AG08395 (cell line): ENCODE results near the gene NTM.

Experiments used
- DNase-seq: peaks from one replicate; pipeline ENCODE4 v3.0.0; 2012; ENCODE audit warnings: mixed read lengths, low spot score

NTM gene

DNA sequence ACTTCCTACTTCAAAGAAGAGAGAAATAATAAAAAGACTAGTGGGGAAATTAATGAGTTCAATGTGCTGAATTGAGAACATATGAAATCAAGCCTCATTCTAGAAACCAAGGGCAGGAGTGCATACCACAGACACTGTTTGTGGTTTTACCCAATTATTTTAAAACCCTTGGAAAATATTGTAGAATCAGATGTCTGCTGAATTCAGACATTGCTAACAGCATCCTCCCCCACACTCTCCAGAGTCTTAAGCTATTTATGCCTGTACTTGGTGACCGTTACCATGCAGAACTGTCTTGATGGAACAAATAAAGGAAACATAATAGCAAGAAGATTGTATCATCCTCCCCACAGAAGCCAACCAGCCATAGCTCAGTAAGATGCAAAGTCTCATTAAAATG is 850.1 kb downstream of the NTM start:
- peak; percentile 93 for DNase-seq

DNA sequence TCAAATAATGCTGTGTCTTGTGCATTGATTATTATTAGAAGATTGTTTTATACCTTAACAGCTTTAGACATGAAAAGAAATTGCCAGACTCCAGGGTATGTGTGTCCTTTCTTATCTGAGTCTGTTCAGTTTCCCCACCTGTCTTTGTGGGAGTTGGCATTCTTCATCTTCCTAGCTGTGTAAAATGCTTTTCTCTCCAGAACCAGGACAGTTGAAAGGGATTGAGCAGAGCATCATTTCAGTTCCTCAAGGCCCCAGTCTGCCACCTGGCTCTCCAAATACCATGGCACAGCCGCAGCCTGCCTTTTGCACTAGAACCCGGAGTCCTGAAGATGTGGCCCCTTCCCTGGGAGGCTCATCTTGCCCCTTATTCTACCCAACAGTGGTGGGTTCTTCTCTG is 851.9 kb downstream of the NTM start:
- DNase-seq, result no peak

DNA sequence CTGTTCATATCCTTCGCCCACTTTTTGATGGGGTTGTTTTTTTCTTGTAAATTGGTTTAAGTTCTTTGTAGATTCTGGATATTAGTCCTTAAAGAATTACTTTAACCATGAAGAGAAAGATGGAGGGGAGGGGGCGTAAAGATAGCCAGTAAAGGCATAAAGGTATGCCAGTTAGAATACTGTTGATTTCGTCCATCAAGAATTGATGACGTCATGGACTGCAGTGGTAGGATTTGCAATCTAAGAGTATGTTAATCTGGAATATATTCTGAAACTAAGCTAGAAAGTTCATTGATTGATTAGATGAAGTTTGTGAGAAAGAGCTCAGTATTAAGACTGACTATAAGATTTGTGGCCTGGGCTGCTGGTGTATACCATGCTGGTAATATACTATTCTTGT is 856.1 kb downstream of the NTM start:
- no peak for DNase-seq

DNA sequence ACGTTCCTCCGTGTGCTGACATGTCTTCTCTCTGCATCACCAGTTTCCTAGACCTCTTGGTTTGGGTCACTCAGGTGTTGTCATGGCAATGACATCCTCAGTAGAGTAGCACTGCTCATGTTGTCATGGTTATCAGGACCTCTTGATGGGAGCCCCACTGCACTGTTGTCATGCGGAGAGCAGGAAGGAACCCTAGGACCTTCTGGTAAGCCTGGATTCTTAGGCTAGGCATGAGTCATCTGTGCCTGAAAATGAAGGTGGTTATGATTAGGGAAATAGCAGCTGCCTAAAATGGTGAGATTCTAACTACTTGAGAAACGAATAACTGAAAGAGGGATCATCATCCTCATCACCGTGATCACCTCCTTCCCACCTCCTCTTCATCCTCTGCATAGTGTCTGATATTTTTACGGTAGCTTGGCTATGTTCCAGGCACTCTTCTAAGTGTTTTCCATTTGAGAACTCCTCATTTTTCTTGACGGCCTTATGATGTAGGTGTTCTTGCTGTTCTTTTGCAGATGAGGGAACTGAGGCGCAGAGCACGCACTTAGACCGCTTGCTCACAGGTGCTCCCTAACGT is 858.4 kb downstream of the NTM start:
- peak; percentile 51 for DNase-seq

DNA sequence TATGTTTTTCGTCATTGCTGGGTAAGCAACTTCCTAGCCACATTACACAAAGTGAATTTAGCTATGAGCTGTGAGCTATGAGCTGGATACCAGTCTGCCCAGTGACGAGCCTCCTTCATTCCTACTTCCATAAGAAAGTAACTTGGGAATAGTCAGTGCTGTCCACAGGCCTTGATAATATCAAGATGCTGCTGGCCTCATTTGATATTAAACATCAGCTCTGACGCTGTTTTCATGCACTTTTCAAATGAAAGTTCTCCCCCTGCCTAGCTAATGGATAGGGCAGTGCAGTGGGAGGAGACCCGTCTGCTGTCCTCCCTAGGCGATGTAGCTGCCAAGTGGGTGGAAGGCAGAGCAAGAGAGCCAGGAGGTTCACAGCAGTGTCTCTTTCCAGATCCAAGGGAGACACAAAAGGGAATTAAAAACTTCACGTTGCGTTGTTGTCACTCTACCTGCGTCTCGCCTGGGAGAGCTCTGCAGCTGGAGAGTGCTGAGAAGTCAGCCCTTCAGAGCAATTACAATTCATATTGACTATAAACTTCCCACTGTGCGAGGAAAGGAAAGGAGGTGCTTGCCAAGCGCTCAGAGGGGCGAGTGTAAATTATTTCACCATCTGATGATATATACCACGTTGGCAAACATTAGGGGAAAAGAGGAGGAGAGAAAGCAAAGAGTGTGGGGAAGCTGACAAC is 861.4 kb downstream of the NTM start:
- no peak for DNase-seq

DNA sequence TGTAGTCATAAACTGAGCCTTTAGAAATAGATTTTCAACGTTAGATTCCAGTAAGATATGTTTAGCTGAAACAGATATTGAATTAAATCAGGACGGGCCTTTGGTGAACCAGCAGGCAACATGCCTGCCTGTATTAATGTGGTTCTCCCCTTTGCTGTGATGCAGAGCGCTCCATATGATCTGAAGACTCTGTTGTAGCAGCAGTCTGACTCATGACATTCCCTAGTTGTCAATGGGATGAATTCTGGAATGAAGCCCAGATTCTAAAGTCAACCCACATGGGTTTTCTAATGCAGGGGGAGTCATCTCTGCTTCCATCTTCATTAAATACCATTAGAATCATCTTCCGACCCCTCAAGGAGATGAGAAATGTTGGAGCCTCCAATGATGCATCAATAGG is 864.5 kb downstream of the NTM start:
- peak; percentile 82 for DNase-seq

DNA sequence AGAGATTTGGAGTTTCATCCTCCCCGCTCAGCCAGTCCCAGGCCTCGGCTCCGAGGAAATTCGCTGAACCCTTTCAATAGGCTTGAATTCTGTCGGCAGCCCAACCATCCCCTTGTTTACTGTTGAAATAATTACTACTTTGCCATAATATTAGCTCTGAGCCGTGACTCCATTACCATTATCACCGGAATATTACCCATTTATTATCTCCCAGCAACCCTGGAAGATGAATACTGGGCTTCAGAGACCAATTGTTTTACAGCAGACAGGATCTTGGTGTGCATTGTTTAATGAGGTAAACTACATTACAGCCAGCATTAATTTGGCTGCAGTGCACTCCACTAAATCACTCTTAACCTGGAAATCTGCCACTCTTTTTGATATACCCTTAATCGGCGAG is 867.4 kb downstream of the NTM start:
- DNase-seq, result no peak

DNA sequence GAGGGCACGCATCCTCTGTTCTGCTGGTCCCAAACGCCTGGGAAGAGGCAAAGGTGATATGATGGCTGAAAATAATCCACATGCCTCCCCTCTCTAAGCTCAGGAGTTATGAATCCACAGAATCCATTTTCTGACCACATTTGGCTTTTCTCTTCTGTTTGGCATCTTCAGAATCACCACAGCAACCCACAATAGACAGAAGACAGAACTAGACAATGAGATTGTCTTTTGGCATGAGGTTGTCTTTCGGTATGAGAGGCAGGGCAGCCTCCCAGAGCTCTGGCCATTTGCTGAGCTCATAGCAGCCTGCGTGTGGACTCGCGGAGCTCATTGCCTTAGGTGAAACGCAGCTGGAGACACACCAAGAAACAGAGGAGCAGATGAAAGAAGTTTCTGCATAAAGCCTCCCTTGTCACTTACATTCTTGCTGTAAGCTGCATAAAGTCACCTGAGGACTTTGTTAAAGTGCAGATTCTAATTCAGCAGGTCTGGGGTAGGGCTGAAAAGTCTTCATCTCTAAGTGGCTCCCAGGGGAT is 868.0 kb downstream of the NTM start:
- no peak for DNase-seq

DNA sequence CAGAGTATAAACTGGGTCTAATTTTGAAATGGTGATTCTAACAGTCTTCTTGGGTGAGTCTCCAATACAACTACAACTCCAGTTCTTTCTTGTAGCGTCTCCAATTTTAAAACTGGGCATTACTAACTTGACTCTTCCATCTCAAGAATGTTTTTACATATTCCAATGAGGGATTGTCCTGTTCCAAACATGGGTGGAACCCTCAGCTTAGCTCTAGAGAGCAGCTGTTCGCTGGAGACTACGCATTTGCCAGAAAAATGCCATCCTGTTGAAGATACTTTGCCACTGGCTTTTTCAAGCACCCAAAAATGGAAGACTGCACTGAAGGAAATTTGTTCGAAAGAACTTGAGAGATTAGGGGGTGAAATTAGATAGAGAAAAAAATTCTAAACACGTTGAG is 870.0 kb downstream of the NTM start:
- DNase-seq, result no peak

DNA sequence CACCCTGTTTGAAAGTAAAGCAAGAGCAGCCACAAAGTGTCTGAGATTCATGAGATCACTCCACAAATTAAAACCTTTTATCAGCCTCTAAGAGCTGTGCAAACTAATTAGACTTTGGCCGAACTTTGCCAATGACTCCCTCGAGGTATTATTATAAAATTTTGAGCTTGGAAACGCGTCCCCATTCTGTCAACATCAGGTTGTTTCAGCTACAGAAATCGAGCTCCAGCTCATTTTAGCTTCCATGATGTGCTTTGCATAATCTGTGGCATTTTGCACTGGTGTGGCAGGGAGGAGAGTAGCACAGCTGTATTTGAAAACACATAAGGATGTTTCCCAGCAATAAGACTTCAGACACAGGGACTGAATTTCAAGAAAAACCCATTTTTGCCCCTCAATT is 872.2 kb downstream of the NTM start:
- no peak for DNase-seq

DNA sequence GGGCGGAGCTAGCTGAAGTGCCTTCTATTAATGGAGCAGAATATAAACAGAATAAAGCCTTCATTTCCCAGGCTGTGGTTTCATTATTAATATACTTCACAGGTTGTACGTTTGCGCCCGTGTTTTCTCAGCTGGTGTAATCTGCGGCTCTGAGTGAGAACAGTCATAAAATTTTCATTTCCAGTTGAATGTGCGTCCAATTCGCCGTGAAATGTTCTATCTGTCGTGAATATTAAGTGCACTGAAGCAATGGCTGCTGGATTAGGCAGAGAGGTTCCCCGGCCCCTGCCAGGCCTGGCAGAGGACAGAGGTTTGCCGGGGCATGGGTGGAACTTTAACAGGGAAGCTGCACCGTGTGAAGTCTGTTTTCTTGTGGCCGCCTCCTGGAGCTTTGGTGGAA is 874.4 kb downstream of the NTM start:
- no peak for DNase-seq

DNA sequence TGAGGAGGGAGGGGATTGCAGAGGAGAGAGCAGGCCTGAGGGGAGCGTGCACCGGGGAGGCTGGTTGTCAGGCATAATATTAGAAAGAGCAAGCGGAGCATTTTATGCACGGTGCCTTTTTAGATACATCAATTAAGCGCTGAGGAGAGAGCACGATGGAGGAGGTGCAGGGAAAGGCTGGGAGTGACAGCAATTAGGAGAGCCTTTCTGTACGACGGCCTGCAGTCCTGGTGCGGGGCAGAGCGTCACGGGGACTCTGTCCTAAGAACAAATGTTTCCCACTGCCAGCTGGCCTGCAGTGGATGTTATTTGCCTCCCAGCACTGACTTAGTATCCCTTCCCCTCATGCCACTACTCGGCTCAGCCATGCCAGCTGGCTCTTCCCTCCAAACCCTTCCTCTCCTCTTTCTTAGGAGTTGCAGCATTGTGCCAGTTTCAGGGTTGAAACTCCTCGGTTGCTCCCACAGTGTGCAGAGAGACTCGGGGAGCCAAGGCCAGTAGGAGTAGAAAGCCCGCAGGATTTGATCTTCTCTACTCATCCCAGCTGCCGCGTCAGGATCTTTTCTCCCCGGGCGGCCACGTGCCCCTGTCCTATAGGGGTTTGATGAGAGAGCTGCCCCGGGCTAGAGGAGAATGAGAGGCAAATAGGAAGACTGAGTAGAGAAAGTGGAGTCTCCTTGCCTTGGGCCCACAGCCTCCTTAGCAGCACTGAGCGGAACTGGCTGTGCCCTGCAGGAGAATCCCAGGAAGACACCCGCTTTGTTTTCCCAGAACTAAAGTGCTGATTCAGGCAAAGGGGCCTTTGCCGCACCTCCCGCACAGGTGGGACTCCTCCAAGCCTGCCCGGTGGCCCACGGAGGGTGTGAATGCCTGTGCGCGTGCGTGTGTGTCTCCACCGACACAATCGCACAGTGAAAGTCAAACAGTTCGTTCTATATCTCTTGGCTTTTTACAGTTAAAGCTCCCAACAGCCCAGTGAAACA is 875.3 kb downstream of the NTM start:
- DNase-seq, result no peak

DNA sequence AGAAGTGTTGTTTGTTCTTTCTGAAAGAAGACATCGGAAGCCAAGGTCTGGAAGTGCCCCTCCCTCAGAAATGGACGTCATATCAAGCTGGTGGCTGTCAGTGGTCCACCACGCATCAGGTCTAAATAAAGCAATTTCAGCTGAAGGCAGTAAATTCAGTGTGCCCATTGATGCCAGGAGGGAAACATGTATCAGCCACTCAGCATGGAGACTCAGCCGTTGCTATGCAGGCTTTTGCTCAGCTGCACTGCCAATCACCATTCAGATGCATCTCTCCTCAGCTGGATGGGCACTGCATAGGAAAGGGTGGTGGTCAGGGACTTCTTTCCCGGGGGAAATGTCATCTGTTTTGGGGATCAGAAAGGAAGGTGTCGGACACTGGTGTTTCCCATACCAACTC is 878.2 kb downstream of the NTM start:
- DNase-seq, result no peak

DNA sequence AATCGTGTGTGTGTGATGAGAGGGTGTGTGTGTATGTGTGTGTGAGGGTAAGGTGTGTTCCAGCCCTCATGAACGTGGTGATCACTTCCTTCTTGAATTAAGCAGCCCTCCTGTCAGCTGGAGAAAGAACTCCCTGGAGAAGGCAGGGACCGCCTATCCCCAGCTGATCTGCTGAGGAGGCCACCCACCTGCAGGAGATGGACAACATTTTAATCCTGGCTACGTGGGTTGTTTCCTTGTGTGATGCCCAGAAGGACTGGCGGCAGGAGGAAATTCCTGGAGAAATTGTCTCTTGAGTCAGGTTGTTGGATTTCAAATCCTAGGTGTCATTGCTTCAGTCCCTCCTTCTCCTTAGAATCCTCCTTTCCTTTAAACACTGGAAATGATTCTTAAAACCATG is 878.8 kb downstream of the NTM start:
- no peak for DNase-seq

DNA sequence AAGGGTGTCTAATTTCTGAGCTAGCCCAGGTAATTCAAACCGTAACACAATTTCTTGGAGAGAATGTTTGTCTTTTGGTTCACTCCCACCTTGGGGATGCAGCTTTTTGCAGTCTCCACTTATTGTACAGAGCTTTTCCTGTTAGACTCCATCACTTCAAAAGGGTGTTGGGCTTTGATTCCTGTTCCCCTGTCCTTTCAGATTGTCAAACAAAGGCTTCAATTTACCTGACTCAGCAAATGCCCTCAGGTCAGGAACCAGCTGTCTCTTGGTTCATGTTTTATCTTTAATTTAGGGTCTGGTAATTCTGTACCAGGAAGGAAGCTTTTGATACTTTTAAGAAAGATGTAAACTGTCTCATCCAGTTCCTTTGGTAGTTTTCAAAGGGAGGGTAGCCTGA is 880.6 kb downstream of the NTM start:
- no peak for DNase-seq

DNA sequence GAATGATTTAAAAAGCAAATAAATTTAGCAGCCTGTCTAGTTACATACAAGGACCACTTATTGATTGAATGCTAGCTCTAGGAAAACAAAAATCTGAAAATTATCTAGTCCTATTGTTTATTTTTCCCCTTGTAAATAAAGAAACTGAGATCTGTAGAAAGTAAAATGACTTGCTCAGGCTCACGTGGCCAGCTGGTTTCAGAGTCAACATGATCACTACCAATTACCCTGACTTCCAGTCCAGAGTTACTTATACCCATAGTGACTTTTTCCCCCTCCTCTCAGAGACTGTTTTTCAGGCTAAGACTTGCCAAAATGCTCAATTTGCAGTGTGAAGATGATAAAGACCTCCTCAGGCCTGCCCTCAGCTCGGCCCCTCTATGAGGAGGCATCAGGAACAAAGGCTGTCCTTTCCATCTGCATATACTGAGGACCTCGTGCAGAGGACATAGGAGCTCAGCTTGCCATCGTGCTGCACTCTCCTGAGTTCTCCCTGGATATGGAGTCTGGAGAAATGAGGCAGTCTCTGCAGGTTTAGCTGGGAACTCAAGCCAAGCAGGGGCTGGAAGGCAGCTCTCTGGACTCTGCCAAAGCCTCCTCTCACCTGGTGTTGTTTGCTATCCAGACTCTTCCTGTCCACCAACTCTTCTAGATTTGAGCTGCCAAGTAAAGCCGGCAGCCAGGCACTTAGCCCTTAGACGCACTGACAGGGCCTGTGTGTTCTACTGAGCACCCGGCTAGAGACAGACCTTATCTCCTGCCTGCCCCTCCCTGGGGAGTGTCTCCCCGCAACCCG is 883.3 kb downstream of the NTM start:
- no peak for DNase-seq

DNA sequence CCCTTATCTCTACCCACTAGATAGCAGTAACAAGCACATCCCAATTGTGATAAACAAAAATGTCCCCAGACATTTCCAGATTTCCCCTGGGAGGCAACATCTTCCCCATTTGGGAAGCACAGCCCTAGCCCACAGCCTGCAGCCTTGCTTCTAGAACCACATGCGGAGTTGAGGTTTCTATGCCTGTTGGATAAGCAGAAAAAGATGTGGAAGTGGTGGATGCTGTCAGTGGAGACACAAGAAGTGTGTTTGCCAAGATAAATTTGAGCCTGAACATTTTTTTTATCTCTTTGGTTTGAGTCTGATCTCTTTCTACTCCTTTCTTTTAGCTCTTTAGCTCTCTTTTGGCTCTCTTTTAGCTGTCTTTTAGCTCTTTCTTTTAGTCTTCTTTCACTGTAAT is 884.5 kb downstream of the NTM start:
- DNase-seq, result no peak

DNA sequence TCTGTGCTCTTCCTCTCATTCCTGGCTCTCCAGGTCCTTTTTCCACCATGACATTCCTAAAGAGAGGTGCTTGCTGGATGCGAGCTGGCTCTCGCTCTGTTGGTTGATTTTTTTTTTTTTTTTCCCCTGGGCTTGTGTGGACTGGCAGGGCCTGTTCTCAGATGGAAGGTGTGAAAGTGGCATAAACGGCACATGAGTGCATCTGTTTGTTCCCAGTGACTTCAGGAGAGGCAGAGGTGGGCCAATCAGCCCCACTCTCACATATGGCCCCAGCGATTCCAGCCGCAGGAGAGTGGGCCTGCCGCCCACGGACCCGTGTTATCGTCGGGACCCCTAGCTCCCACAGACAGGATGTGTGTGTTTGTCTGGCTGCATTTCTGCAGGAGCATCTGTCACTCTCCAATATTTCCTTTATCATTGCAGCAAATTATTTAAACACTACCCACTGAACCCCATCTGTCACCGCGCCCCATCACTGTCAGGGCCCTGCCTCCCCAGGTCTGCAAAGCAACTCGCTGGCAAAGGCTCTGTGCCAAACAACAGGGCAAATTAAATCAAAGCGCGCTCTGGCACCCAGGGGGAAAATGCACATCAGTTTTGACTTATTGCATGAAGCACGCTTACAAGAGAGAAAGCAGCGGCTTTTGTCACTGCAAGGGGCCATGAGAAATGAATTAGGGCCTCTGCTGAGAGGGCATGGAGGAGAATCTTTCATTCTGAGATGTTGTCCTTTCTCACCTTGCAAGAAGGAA is 886.3 kb downstream of the NTM start:
- DNase-seq, result no peak

DNA sequence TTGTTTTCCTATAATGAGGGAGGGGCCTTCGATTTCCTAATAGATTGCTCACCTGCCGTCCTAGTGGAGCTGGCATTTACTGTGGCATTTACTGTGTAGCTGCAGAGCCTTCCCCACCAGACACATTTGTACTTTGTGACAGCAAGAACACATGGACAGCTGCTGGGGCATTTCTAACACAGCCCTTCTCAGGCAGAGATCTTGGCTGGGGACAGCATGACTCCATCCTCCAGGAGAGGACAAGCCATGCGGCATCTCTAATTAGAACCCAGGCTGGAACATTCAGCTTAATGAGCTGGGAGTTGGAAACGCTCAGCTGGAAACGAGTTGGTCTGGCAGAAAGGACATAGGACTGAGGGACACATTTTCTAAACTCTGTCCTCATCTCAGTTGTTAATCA is 887.5 kb downstream of the NTM start:
- no peak for DNase-seq

DNA sequence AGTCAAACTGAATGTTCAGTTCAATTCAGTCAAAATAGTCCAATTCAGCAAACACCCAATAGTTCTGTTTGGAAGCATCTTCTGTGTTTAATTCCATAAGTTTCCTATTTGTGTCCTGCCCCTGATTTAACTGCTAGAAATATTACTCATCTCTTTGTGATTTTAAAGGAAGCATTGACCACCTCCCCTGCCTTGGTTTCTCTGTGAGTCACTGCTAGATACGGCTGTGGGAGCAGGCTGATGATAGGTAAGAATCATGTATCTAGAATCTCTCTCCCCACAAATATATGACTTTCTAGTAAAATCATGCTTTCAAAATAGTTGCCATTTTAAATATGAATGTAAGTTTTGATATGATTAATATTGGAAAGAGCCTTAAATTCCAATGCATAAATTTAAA is 888.5 kb downstream of the NTM start:
- DNase-seq, result peak; percentile 36

DNA sequence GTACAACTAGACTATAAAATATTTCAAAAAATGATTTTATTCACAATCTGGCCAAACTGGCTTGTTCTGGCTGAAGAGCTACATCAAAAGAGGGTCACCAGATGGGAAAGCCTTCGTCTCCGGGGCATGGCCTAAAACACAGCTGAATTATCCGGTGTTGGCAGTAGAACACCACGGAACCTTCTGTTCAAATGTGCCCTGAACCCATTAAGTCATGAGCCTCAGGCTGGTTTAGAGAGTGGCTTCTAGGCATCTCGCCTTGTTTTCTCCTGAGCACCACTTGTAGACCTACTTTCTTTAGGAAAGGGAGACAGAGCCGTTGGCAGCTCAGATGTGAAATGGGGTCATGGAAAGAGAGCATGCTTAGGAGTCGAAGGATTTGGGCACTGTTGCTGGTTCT is 890.2 kb downstream of the NTM start:
- no peak for DNase-seq
